CD14-positive monocyte (primary cell): ENCODE data around the gene KLHL30. TPM values are rescaled to one million over a fixed set of nuclear protein-coding genes. Genes with fewer than 3 reads are reported as not detected.
A peak's percentile ranks its signal among the peaks of the same experiment; 100 is the strongest.

Source experiments
- DNase-seq, 3 donors: peaks; one replicate each; pipeline ENCODE4 v3.0.0-alpha.2; 2011 to 2022
- H2AFZ ChIP-seq: 2 replicates; pipeline ENCODE4 v1.6.0; 2012; ENCODE audit warnings: mild to moderate bottlenecking, low read depth, low read length, inconsistent platforms; ENCODE audit not compliant: insufficient read depth, poor library complexity, severe bottlenecking
- H3K27ac ChIP-seq, 2 donors: 1 replicate in 1 of 2; 2 replicates in 1 of 2; pipeline ENCODE4 v1.5.1; 2012 to 2013; ENCODE audit warnings: low read length in 2 of 2, control low read depth in 1 of 2, inconsistent platforms in 1 of 2, low read depth in 1 of 2, mild to moderate bottlenecking in 1 of 2
- H3K27me3 ChIP-seq, 2 donors: one replicate each; pipeline versions ENCODE4 v1.6.0 to v1.6.1; 2011 to 2013; ENCODE audit warnings: low read length in 2 of 2; ENCODE audit not compliant: control insufficient read depth in 2 of 2, insufficient read depth in 2 of 2
- H3K36me3 ChIP-seq, 2 donors: replicated peaks in 1 of 2; 1 replicate in 1 of 2; 2 replicates in 1 of 2; pipeline versions ENCODE4 v1.5.1 to v1.6.1; 2012 to 2013; ENCODE audit warnings: low read length in 2 of 2, control low read depth in 1 of 2, inconsistent platforms in 1 of 2, mild to moderate bottlenecking in 1 of 2; ENCODE audit not compliant: insufficient read depth in 2 of 2, control insufficient read depth in 1 of 2
- H3K4me1 ChIP-seq, 2 donors: 1 replicate in 1 of 2; 2 replicates in 1 of 2; pipeline versions ENCODE4 v1.5.1 to v1.6.1; 2012 to 2013; ENCODE audit warnings: low read length in 2 of 2, control low read depth in 1 of 2, inconsistent platforms in 1 of 2, mild to moderate bottlenecking in 1 of 2, moderate library complexity in 1 of 2; ENCODE audit not compliant: insufficient read depth in 2 of 2, control insufficient read depth in 1 of 2
- H3K4me2 ChIP-seq: replicated peaks from 2 replicates; pipeline ENCODE3; 2012; ENCODE audit warnings: low read length, moderate library complexity, mild to moderate bottlenecking; ENCODE audit not compliant: poor library complexity, severe bottlenecking; ENCODE audit errors: extremely low read depth
- H3K4me3 ChIP-seq, 3 experiments: fragments of 200-600 bp in 1 of 3; sonication (generic) in 1 of 3; replicated peaks in 1 of 3; 1 replicate in 2 of 3; 2 replicates in 1 of 3; pipeline ENCODE4 v1.5.1; 2011 to 2013; ENCODE audit warnings: low read length in 3 of 3, mild to moderate bottlenecking in 3 of 3, control low read depth in 2 of 3, low read depth in 2 of 3, inconsistent platforms in 1 of 3, moderate library complexity in 1 of 3
- H3K79me2 ChIP-seq: 2 replicates; pipeline ENCODE4 v1.6.0; 2012; ENCODE audit warnings: mild to moderate bottlenecking, control low read depth, inconsistent platforms, low read length, moderate library complexity; ENCODE audit not compliant: insufficient read depth
- H3K9ac ChIP-seq: 2 replicates; pipeline ENCODE4 v1.6.0; 2017; ENCODE audit warnings: low read length, mild to moderate bottlenecking; ENCODE audit not compliant: insufficient read depth, poor library complexity, severe bottlenecking
- H3K9me3 ChIP-seq, 2 donors: replicated peaks in 1 of 2; 1 replicate in 1 of 2; 2 replicates in 1 of 2; pipeline versions ENCODE4 v1.5.1 to v1.6.1; 2012 to 2013; ENCODE audit warnings: low read length in 2 of 2, control low read depth in 1 of 2; ENCODE audit not compliant: control insufficient read depth in 1 of 2, insufficient read depth in 1 of 2
- H4K20me1 ChIP-seq: 2 replicates; pipeline ENCODE4 v1.6.0; 2012; ENCODE audit warnings: mild to moderate bottlenecking, low read length, control low read depth, moderate library complexity; ENCODE audit not compliant: insufficient read depth
- H3K27ac Mint-ChIP-seq, 7 donors: one replicate each; pipeline ENCODE4 v1.8.0; 2020; ENCODE audit warnings: mild to moderate bottlenecking in 7 of 7, mixed read lengths in 7 of 7, moderate library complexity in 6 of 7, inconsistent platforms in 2 of 7
- H3K27me3 Mint-ChIP-seq, 3 donors: one replicate each; pipeline ENCODE4 v1.8.0; 2021 to 2022; ENCODE audit warnings: low read depth in 3 of 3, mild to moderate bottlenecking in 3 of 3, mixed read lengths in 3 of 3, moderate library complexity in 3 of 3, inconsistent platforms in 1 of 3
- H3K36me3 Mint-ChIP-seq, 2 donors: one replicate each; pipeline ENCODE4 v1.8.0; 2020; ENCODE audit warnings: mixed read lengths in 2 of 2, inconsistent platforms in 1 of 2, mild to moderate bottlenecking in 1 of 2
- H3K4me1 Mint-ChIP-seq: one replicate; pipeline ENCODE4 v1.8.0; 2020; ENCODE audit warnings: mild to moderate bottlenecking, mixed read lengths
- H3K4me3 Mint-ChIP-seq, 2 donors: one replicate each; pipeline ENCODE4 v1.8.0; 2020; ENCODE audit warnings: mild to moderate bottlenecking in 2 of 2, mixed read lengths in 2 of 2, moderate library complexity in 1 of 2
- H3K9me3 Mint-ChIP-seq, 7 donors: one replicate each; pipeline ENCODE4 v1.8.0; 2020 to 2022; ENCODE audit warnings: mixed read lengths in 7 of 7, mild to moderate bottlenecking in 6 of 7, moderate library complexity in 6 of 7, inconsistent platforms in 2 of 7
- WGBS: methylation state at CpG from one replicate; pipeline ENCODE4 v1.1.5; 2013; ENCODE audit warnings: missing lambda C conversion rate; ENCODE audit not compliant: insufficient coverage; 5-methylcytosine and 5-hydroxymethylcytosine counted together
- intact Hi-C, 2 donors: fragments of 100-400 bp; cut with micrococcal nuclease; formaldehyde crosslinking; loops; one replicate each; pipeline versions ENCODE4 v1.15.0 to v1.15.1; 2023
- polyA plus RNA-seq, 3 donors: library from polyadenylated mRNA; depleted of rRNA in 1 of 3; unstranded in 2 of 3; stranded (reverse) in 1 of 3; fragments of 300-500 nt in 2 of 3; fragments of >200 nt in 1 of 3; fragmentation: Illumina TruSeq in 2 of 3; gene quantifications; 1 replicate in 2 of 3; 2 replicates in 1 of 3; pipeline ENCODE4 v1.2.3, GENCODE V29; 2012 to 2021
- TF ChIP-seq, protein P1 (sequence below): fragments of 200-600 bp; IDR thresholded peaks from one replicate; pipeline ENCODE4 v1.8.0; 2022; ENCODE audit warnings: antibody characterized with exemption, mild to moderate bottlenecking

KLHL30 gene
- polyA plus RNA-seq, 3 donors, result 0.01 to 0.14 TPM; not detected in 1

- 82% methylated on average over 10 of the region's 15 CpGs for WGBS
- Histone ChIP-seq H3K4me2 (no peak overlapping the region), H3K79me2 (no peaks in the 10 kb centered on the region), H3K4me1 (peaks cover 7 to 8% of the 10 kb centered on the region in 2 donors), H2AFZ (no peak overlapping the region), H3K27me3 (peaks cover 7 to 53% of the 10 kb centered on the region in 2 donors), H3K4me3 (no peak overlapping the region), H3K36me3 (peaks cover 3 to 6% of the 10 kb centered on the region in 2 donors), H3K9me3 (peaks cover 0 to 7% of the 10 kb centered on the region in 2 donors), H3K27ac (no peak overlapping the region), H3K9ac (no peak overlapping the region), H4K20me1 (no peaks in the 10 kb centered on the region)
- intact Hi-C loops, result no loop called here
- peaks cover 47 to 72% (median 61%) of the 10 kb centered on the region in 3 donors for H3K27me3 Mint-ChIP-seq
- H3K4me1 Mint-ChIP-seq, result peaks cover 15% of the 10 kb centered on the region
- peaks cover 11% of the 10 kb centered on the region in 2 donors for H3K36me3 Mint-ChIP-seq
- TF ChIP-seq, protein P1, sequence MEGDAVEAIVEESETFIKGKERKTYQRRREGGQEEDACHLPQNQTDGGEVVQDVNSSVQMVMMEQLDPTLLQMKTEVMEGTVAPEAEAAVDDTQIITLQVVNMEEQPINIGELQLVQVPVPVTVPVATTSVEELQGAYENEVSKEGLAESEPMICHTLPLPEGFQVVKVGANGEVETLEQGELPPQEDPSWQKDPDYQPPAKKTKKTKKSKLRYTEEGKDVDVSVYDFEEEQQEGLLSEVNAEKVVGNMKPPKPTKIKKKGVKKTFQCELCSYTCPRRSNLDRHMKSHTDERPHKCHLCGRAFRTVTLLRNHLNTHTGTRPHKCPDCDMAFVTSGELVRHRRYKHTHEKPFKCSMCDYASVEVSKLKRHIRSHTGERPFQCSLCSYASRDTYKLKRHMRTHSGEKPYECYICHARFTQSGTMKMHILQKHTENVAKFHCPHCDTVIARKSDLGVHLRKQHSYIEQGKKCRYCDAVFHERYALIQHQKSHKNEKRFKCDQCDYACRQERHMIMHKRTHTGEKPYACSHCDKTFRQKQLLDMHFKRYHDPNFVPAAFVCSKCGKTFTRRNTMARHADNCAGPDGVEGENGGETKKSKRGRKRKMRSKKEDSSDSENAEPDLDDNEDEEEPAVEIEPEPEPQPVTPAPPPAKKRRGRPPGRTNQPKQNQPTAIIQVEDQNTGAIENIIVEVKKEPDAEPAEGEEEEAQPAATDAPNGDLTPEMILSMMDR, result no peak
- peaks cover 0 to 14% (median 0%) of the 10 kb centered on the region in 7 donors for H3K9me3 Mint-ChIP-seq
- H3K27ac Mint-ChIP-seq, result no peak overlapping the region
- no peak for DNase-seq
- H3K4me3 Mint-ChIP-seq, result peak overlapping the region in 1 of 2 donors; percentile 51
These were observed 24.5 kb downstream of the KLHL30 start for GRCh38 chr2:238162846-238163441.

- Histone ChIP-seq H4K20me1 (no peaks in the 10 kb centered on the region), H3K79me2 (no peaks in the 10 kb centered on the region), H3K4me3 (no peak overlapping the region), H3K36me3 (peaks cover 5 to 13% of the 10 kb centered on the region in 2 donors), H3K27ac (no peak overlapping the region), H3K9me3 (peaks cover 0 to 7% of the 10 kb centered on the region in 2 donors), H2AFZ (no peak overlapping the region), H3K27me3 (peaks cover 7 to 47% of the 10 kb centered on the region in 2 donors), H3K9ac (no peak overlapping the region), H3K4me2 (no peak overlapping the region), H3K4me1 (peaks cover 7 to 8% of the 10 kb centered on the region in 2 donors)
- intact Hi-C loops, result no loop called here
- H3K4me3 Mint-ChIP-seq, result peak overlapping the region in 1 of 2 donors; percentile 51
- peaks cover 18% of the 10 kb centered on the region in 2 donors for H3K36me3 Mint-ChIP-seq
- H3K27me3 Mint-ChIP-seq, result peaks cover 46 to 66% (median 55%) of the 10 kb centered on the region in 3 donors
- H3K27ac Mint-ChIP-seq, result no peak overlapping the region
- TF ChIP-seq, protein P1, result no peak
- no peak for DNase-seq
- peaks cover 15% of the 10 kb centered on the region for H3K4me1 Mint-ChIP-seq
- WGBS, result 3% methylated on average over 95 of the region's 95 CpGs
- peaks cover 0 to 14% (median 0%) of the 10 kb centered on the region in 7 donors for H3K9me3 Mint-ChIP-seq
These were observed 25.2 kb downstream of the KLHL30 start for GRCh38 chr2:238163481-238164198.
